Measurements from ENCODE around the gene TBX18. TPM values are rescaled to one million over a fixed set of nuclear protein-coding genes. Genes with fewer than 3 reads are reported as not detected.

Gene TBX18
- total RNA-seq, 1 experiment from 2014 or later, result 0.42 TPM

GRCh38 chr6:84663866-84664265 is 100.5 kb downstream of the TBX18 start:
- H3K36me3 Mint-ChIP-seq (ENCODE audit: insufficient read depth, unreplicated experiment), result no peaks in the 10 kb centered on the region
- no TSS peak for BruUV-seq (replicated peaks)
- H3K4me3 Mint-ChIP-seq (ENCODE audit: unreplicated experiment), result no peak overlapping the region
- H3K27me3 Mint-ChIP-seq (ENCODE audit: insufficient read depth, unreplicated experiment), result no peaks in the 10 kb centered on the region
- ChIA-PET CTCF (interaction anchor here (1.0 to 1.2 kb wide), 3 partner anchors 17 to 463 kb away, joined by 3 to 4 read pairs (median 4); no protein-coding TSS in a partner anchor), POLR2A (no interaction called here)
- TF ChIP-seq CTCF (IDR thresholded peaks at IDR 0.05; ENCODE audit: unreplicated experiment), result no peak
- no peak for DNase-seq (ENCODE audit: unreplicated experiment)
- intact Hi-C loops (cut with micrococcal nuclease), result no loop called here
- H3K9me3 Mint-ChIP-seq (ENCODE audit: unreplicated experiment), result no peaks in the 10 kb centered on the region
- H3K4me1 Mint-ChIP-seq (ENCODE audit: insufficient read depth, unreplicated experiment), result peaks cover 21% of the 10 kb centered on the region
- H3K27ac Mint-ChIP-seq (ENCODE audit: low read depth, unreplicated experiment), result no peak overlapping the region

GRCh38 chr6:84657486-84657885 is 106.9 kb downstream of the TBX18 start:
- no peak overlapping the region for H3K4me3 Mint-ChIP-seq (ENCODE audit: unreplicated experiment)
- no peak for TF ChIP-seq CTCF (IDR thresholded peaks at IDR 0.05; ENCODE audit: unreplicated experiment)
- H3K36me3 Mint-ChIP-seq (ENCODE audit: insufficient read depth, unreplicated experiment), result no peaks in the 10 kb centered on the region
- BruUV-seq (replicated peaks), result no TSS peak
- H3K4me1 Mint-ChIP-seq (ENCODE audit: insufficient read depth, unreplicated experiment), result peaks cover 27% of the 10 kb centered on the region
- intact Hi-C loops (cut with micrococcal nuclease), result no loop called here
- no peaks in the 10 kb centered on the region for H3K9me3 Mint-ChIP-seq (ENCODE audit: unreplicated experiment)
- ChIA-PET POLR2A (no interaction called here), CTCF (no interaction called here)
- DNase-seq (ENCODE audit: unreplicated experiment), result no peak
- H3K27me3 Mint-ChIP-seq (ENCODE audit: insufficient read depth, unreplicated experiment), result no peaks in the 10 kb centered on the region
- no peak overlapping the region for H3K27ac Mint-ChIP-seq (ENCODE audit: low read depth, unreplicated experiment)

GRCh38 chr6:84657025-84657424 is 107.4 kb downstream of the TBX18 start:
- no peak overlapping the region for H3K27ac Mint-ChIP-seq (ENCODE audit: low read depth, unreplicated experiment)
- H3K27me3 Mint-ChIP-seq (ENCODE audit: insufficient read depth, unreplicated experiment), result no peaks in the 10 kb centered on the region
- intact Hi-C loops (cut with micrococcal nuclease), result no loop called here
- TF ChIP-seq CTCF (IDR thresholded peaks at IDR 0.05; ENCODE audit: unreplicated experiment), result no peak
- no peak overlapping the region for H3K4me3 Mint-ChIP-seq (ENCODE audit: unreplicated experiment)
- H3K36me3 Mint-ChIP-seq (ENCODE audit: insufficient read depth, unreplicated experiment), result no peaks in the 10 kb centered on the region
- DNase-seq (ENCODE audit: unreplicated experiment), result no peak
- no TSS peak for BruUV-seq (replicated peaks)
- ChIA-PET CTCF (no interaction called here), POLR2A (no interaction called here)
- no peaks in the 10 kb centered on the region for H3K9me3 Mint-ChIP-seq (ENCODE audit: unreplicated experiment)
- peaks cover 31% of the 10 kb centered on the region for H3K4me1 Mint-ChIP-seq (ENCODE audit: insufficient read depth, unreplicated experiment)

- ChIA-PET POLR2A (no interaction called here), CTCF (no interaction called here)
- peaks cover 6% of the 10 kb centered on the region for H3K9me3 Mint-ChIP-seq (ENCODE audit: unreplicated experiment)
- peaks cover 27% of the 10 kb centered on the region for H3K4me1 Mint-ChIP-seq (ENCODE audit: insufficient read depth, unreplicated experiment)
- H3K4me3 Mint-ChIP-seq (ENCODE audit: unreplicated experiment), result no peak overlapping the region
- H3K27ac Mint-ChIP-seq (ENCODE audit: low read depth, unreplicated experiment), result no peak overlapping the region
- DNase-seq (ENCODE audit: unreplicated experiment), result no peak
- intact Hi-C loops (cut with micrococcal nuclease), result no loop called here
- BruUV-seq (replicated peaks), result no TSS peak
- no peaks in the 10 kb centered on the region for H3K36me3 Mint-ChIP-seq (ENCODE audit: insufficient read depth, unreplicated experiment)
- H3K27me3 Mint-ChIP-seq (ENCODE audit: insufficient read depth, unreplicated experiment), result no peaks in the 10 kb centered on the region
- no peak for TF ChIP-seq CTCF (IDR thresholded peaks at IDR 0.05; ENCODE audit: unreplicated experiment)
Observed at GRCh38 chr6:84653027-84653551, 111.3 kb downstream of the TBX18 start.

Data from MCF 10A (cell line).